NCI-H2029 treated with DMSO at 0.1 percent for 48 hours (cell line): ENCODE results near the gene GPBAR1.

Experiments used
- DNase-seq: peaks from one replicate; lab custom pipeline; 2025; lab: John Stamatoyannopoulos, UW

The GPBAR1 gene

GRCh38 chr2:218260742-218261422, at the start of gene GPBAR1:
Gene GPBAR1, plus strand, starts transcription at chr2:218261015. Its CDS starts 1,710 bp downstream, at chr2:218262725.
- no peak for DNase-seq

GRCh38 chr2:218214116-218214515, 46.7 kb upstream of the GPBAR1 start:
- DNase-seq, result no peak

GRCh38 chr2:218216336-218216673, 44.5 kb upstream of the GPBAR1 start:
- DNase-seq, result peak; percentile 42

GRCh38 chr2:218216674-218217359, 44.0 kb upstream of the GPBAR1 start, which contains the start of gene ARPC2:
Gene ARPC2, plus strand, starts transcription at chr2:218217189. Its CDS starts 282 bp downstream, at chr2:218217471.
- peak; percentile 53 for DNase-seq

GRCh38 chr2:218217360-218218267, 43.2 kb upstream of the GPBAR1 start:
- DNase-seq, result no peak

- DNase-seq, result no peak
These were observed 42.3 kb upstream of the GPBAR1 start for GRCh38 chr2:218218268-218219185.

- DNase-seq, result no peak
These were observed 40.9 kb upstream of the GPBAR1 start for GRCh38 chr2:218219934-218220333.

- DNase-seq, result no peak
These were observed 39.8 kb upstream of the GPBAR1 start for GRCh38 chr2:218221000-218221399.

- DNase-seq, result no peak
These were observed 37.8 kb upstream of the GPBAR1 start for GRCh38 chr2:218223046-218223445.

- no peak for DNase-seq
These were observed 36.6 kb upstream of the GPBAR1 start for GRCh38 chr2:218224186-218224585.

GRCh38 chr2:218226903-218227302, 33.9 kb upstream of the GPBAR1 start:
- DNase-seq, result no peak

GRCh38 chr2:218228366-218229090, 32.3 kb upstream of the GPBAR1 start:
- DNase-seq, result no peak

- DNase-seq, result no peak
These were observed 31.6 kb upstream of the GPBAR1 start for GRCh38 chr2:218229239-218229638.

GRCh38 chr2:218229851-218230250, 31.0 kb upstream of the GPBAR1 start:
- no peak for DNase-seq

GRCh38 chr2:218230882-218231281, 29.9 kb upstream of the GPBAR1 start:
- DNase-seq, result no peak

GRCh38 chr2:218233543-218233942, 27.3 kb upstream of the GPBAR1 start:
- DNase-seq, result no peak

GRCh38 chr2:218234521-218234920, 26.3 kb upstream of the GPBAR1 start:
- no peak for DNase-seq

- no peak for DNase-seq
These were observed 25.8 kb upstream of the GPBAR1 start for GRCh38 chr2:218235017-218235416.

- no peak for DNase-seq
These were observed 24.0 kb upstream of the GPBAR1 start for GRCh38 chr2:218236829-218237228.

- DNase-seq, result no peak
These were observed 21.9 kb upstream of the GPBAR1 start for GRCh38 chr2:218238887-218239286.

- no peak for DNase-seq
These were observed 16.6 kb upstream of the GPBAR1 start for GRCh38 chr2:218244204-218244603.
